Measurements from ENCODE around the gene DAZAP2.
"Not testable (repeated sequence)": the region's sequence is repeated elsewhere in the genome, so short reads cannot be mapped to it uniquely, and the experiment has no call there.

DAZAP2 gene

GRCh38 chr12:51254536-51254935, 15.9 kb downstream of the DAZAP2 start:
- DNase-seq, result no peak

- DNase-seq, result not testable (repeated sequence)
Observed at GRCh38 chr12:51259600-51259999, 21.0 kb downstream of the DAZAP2 start.

DNA sequence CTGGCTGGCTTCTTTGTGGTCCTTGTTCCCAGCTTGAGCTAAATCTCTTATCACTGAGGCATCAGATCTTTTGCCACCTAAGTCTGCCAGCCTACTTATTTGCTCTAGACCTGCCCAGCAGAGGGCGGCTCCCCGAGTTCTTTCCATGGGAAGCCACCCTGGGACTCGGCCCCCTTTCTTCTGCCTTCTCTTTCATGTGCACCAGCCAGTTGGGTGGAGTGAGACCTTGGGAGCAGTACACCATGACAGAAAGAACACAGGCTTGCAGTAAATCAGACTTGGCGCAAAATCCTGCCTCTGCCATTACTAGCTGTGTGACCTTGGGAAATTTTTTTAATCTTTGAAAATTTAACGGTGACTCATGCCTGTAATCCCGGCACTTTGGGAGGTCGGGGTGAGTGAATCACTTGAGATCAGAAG, 24.1 kb downstream of the DAZAP2 start:
- DNase-seq, result no peak

DNA sequence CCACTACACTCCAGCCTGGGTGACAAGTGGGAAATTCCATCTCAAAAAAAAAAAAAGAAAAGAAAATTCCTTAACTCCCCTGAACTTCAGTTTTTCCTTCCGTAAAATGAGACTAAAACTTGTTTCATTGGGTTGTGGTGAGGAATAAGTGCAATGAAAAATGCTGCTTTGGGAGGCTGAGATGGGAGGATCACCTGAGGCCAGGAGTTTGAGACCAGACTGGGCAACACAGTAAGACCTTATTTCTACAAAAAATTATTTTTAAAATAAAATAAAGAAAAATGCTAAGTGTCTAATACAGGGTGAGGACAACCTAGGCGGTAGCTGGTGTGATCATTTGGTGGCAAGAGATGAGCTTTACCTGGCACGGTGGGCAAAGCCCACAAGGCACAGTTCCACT, 24.7 kb downstream of the DAZAP2 start:
- no peak for DNase-seq

DNA sequence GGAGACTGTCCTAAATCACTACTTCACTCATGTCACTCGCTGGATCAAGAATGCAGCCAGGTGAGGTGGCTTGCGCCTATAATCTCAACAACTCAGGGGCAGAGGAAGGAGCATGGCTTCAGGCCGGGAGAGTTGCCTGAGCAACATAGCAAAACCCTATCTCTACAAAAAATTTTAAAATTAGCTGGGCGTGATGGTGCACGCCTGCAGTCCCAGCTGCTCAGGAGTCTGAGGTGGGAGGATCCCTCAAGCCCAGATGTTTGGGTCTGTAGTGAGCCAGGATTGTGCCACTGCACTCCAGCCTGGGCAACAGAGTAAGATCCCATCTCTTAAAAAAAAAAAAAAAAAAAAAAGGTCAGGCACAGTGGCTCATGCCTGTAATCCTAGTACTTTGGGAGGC, 25.7 kb downstream of the DAZAP2 start:
- no peak for DNase-seq

- DNase-seq, result no peak
Observed at GRCh38 chr12:51265024-51265423, 26.4 kb downstream of the DAZAP2 start.

DNA sequence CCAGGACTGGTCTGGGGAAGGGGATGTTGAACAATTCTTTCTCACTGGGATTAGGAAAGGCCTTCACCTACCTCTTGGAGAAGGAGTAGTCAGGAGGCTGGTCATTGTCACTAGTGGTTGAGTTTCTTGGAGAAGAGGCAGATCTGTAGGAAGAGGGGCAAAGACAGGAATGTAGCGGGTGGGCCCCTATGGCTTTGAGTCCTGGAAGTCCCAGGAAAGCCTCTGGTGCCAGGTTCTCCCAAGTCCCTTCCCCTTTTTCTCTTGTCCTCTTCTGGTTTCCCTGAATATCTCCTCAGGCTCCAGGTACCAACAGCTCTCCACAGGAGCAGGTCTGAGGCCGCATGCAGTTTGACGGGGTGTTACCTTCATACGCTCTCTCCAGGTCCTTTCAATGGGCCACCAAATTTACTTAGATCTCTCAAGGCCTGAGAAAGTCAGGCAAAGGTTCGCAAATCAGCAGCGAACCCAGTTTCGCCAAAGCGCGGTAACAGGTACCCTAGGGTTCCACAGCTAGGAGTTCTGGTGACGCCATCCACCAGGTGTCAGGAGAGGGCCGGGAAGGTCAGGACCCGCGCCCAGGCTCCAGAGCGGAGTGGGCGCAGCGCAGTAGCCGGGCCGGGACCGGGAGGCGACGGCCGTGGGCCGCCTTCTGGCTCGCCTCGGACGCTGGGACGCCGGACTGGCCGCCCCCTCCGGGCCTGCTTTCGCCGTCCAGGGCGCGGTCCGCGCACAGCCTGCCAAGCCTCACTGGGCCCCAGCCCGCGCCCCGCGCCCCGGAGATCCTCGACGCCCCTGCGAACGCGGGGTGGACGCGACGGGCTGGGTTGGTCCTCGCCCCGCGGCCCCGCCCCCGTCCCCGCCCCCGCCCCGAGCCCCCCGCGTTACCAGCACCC, 30.8 kb downstream of the DAZAP2 start:
- peak; percentile 58 for DNase-seq

DNA sequence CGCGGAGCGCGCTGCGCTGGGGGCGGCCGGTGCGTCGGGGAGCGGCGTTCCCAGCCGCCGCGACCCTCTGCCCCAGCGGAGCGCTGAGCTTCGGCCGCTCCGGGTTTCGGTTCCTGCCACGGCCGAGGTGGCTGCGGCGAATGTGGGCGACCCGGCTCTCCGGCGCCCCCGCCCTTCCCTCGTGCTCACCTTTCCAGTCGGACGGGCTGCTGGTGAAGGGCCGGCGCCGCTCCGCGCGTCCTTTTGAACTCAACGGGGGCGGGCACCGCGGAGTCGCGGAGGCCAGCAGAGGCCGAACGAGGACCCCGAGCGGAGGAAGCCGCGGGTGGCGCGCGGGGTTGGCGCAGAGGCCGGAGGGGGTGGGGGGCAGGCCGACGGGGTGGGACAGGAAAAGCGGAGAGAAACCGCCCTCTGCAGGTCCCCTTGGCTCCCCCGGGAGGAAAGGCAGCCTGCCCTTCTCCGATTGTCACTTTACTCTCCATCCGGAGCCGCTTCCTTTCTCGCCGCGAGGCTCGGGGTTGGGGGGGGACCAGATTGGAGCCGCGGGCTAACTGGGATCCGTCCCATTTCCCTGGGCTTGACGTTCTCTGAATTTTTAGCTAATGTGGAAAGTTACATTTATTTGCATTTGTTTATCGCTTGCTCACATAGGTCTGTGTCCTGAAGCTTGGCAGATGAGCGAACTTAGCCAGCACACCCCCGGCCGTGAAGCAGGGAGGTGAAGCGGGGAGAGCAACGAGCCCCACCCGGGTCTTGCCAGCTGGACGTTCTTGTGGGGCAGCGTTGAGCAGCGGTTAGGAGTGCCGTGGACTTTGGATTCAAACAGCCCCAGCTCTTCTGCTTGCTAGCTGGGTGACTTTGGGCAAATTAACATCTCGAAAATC, 31.7 kb downstream of the DAZAP2 start, which contains the start of gene SMAGP:
Gene SMAGP (minus strand): TSS at position 349 of the 884 bp plus-strand sequence. CDS start 1,137 bp downstream, outside the sequence.
- DNase-seq, result peak; percentile 45

- no peak for DNase-seq
Observed at GRCh38 chr12:51270951-51271518, 32.4 kb downstream of the DAZAP2 start.

DNA sequence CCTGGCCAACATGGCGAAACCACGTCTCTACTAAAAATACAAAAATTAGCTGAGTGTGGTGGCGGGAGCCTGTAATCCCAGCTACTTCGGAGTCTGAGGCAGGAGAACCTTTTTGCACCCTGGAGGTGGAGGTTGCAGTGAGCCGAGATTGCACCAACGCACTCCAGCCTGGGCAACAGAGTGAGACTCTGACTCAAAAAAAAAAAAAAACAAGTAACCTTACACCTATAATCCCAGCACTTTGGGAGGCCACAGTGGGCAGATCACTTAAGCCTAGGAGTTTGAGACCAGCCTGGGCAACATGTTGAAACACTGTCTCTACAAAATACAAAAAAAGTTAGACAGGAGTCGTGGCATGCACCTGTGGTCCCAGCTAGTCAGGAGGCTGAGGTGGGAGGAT, 34.2 kb downstream of the DAZAP2 start:
- DNase-seq, result not testable (repeated sequence)

- no peak for DNase-seq
Observed at GRCh38 chr12:51275088-51275487, 36.5 kb downstream of the DAZAP2 start.

DNA sequence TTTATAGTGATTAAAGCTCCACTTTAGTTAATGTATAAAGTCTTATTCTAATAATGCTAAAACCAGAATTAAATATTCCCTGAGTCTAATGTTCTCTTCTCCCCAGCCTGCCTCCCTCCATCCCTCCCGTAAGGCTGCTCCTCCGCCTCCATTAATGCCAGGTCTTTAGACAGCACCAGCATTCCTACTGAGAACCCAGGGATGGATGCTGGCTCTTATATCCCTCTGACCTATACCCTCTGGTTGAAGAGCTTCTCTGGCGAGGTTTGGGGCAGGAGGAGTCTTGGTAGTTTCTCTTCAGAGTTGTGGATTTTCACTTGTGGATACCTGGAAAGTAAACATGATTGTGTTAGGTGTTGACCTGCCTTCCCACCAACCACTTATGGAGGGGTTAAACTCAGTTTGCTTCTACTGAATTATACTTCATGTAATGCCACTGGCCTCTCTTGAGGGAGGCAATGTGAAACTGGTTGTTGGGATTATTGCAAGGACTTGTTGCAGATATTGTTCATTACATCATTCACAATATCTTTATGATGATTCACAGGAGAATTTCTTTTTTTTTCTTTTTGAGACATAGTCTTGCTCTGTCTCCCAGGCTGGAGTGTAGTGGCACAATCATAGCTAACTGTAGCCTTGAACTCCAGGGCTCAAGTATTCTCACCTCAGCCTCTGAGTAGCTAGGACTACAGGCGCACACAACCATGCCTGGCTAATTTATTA, 42.7 kb downstream of the DAZAP2 start:
- DNase-seq, result no peak

DNA sequence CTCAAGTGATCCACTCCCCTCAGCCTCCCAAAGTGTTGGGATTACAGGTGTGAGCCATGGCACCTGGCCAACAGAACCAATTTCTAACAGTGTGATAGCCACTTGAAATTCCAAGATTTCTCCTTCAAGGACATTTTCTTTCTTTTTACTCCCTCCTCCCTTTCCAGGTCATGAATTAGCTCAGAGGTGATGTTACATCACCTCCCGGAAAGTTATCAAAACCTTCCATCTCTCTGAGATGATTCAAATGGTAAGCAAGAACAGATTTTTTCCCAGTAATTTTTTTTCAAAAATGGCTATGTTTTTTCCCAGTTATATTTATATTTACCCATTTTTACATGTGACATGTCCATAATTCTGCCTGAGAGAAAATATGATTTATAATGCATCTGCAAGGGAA, 47.2 kb downstream of the DAZAP2 start:
- DNase-seq, result no peak

GRCh38 chr12:51291603-51292513, 53.2 kb downstream of the DAZAP2 start:
- DNase-seq, result not testable (repeated sequence)

Data from activated naive CD4-positive, alpha-beta T cell treated with Interleukin-2 at 50 U/mL for 16 hours (primary cell).